ENCODE measurements around the gene CCDC136. TPM values are rescaled to one million over a fixed set of nuclear protein-coding genes. Genes with fewer than 3 reads are reported as not detected.
A peak's percentile ranks its signal among the peaks of the same experiment; 100 is the strongest.

Gene CCDC136
- total and polyA plus RNA-seq, 7 donors = 3.9 to 24.5 (median 14.0) TPM

GRCh38 chr7:128811631-128812430 is 20.1 kb downstream of the CCDC136 start:
- H3K27ac ChIP-seq = no peak overlapping the region

GRCh38 chr7:128812514-128813168 is 20.9 kb downstream of the CCDC136 start:
- intact Hi-C loops (cut with DNase I) = no loop called here
- DNase-seq = peak; percentile 47 to 70
- Histone ChIP-seq H3K27ac (no peak overlapping the region), H3K36me3 (ENCODE audit: insufficient read depth in 1 of 2, low read depth in 1 of 2) (no peaks in the 10 kb centered on the region), H3K4me3 (no peak overlapping the region), H3K9me3 (no peaks in the 10 kb centered on the region), H3K27me3 (ENCODE audit: insufficient read depth in 3 of 3, low read length in 2 of 3) (no peaks in the 10 kb centered on the region), H3K4me1 (peaks cover 25% of the 10 kb centered on the region)
- ATAC-seq = peak in 3 of 4 donors; percentile 43 to 74 (median 68)
- TF ChIP-seq, protein P1, sequence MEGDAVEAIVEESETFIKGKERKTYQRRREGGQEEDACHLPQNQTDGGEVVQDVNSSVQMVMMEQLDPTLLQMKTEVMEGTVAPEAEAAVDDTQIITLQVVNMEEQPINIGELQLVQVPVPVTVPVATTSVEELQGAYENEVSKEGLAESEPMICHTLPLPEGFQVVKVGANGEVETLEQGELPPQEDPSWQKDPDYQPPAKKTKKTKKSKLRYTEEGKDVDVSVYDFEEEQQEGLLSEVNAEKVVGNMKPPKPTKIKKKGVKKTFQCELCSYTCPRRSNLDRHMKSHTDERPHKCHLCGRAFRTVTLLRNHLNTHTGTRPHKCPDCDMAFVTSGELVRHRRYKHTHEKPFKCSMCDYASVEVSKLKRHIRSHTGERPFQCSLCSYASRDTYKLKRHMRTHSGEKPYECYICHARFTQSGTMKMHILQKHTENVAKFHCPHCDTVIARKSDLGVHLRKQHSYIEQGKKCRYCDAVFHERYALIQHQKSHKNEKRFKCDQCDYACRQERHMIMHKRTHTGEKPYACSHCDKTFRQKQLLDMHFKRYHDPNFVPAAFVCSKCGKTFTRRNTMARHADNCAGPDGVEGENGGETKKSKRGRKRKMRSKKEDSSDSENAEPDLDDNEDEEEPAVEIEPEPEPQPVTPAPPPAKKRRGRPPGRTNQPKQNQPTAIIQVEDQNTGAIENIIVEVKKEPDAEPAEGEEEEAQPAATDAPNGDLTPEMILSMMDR (IDR thresholded peaks at IDR 0.05) = no peak
- WGBS, 3 donors = 37 to 53% (median 40%) methylated on average over 11 of the region's 11 CpGs

More at GRCh38 chr7:128811631-128812430, 20.1 kb downstream of the CCDC136 start:
- intact Hi-C loops (cut with DNase I) = no loop called here
- Histone ChIP-seq H3K27me3 (ENCODE audit: insufficient read depth in 3 of 3, low read length in 2 of 3) (no peaks in the 10 kb centered on the region), H3K4me3 (no peak overlapping the region), H3K9me3 (no peaks in the 10 kb centered on the region), H3K4me1 (peaks cover 25% of the 10 kb centered on the region), H3K36me3 (ENCODE audit: insufficient read depth in 1 of 2, low read depth in 1 of 2) (no peaks in the 10 kb centered on the region)
- TF ChIP-seq, protein P1 (IDR thresholded peaks at IDR 0.05) = no peak
- DNase-seq (no peak), ATAC-seq (peak in 2 of 4 donors; percentile 17 to 59)
- WGBS, 3 donors = 88 to 95% (median 88%) methylated on average over 11 of the region's 11 CpGs

DNA sequence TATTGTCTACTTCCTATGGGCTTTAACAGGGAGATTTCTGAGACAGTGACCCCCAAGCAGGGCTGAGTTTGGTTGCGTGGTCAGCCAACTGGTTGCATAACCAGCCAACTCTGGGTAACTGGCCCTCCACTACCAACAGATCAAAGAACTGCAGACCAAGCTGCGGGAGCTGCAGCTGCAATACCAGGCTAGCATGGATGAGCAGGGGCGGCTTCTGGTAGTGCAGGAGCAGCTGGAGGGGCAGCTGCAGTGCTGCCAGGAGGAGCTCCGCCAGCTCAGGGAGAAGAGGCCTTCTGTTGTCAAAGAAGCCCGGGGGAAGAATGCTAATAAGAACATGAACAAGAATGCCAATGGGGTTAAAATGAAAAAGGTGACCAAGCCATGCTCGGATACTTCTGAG is 22.7 kb downstream of the CCDC136 start:
- TF ChIP-seq, protein P1 (IDR thresholded peaks at IDR 0.05) = no peak
- Histone ChIP-seq H3K4me3 (no peak overlapping the region), H3K27ac (no peak overlapping the region), H3K9me3 (no peaks in the 10 kb centered on the region), H3K4me1 (peaks cover 29% of the 10 kb centered on the region), H3K36me3 (ENCODE audit: insufficient read depth in 1 of 2, low read depth in 1 of 2) (no peaks in the 10 kb centered on the region), H3K27me3 (ENCODE audit: insufficient read depth in 3 of 3, low read length in 2 of 3) (no peaks in the 10 kb centered on the region)
- no peak for ATAC-seq
- intact Hi-C loops (cut with DNase I) = no loop called here
- WGBS, 3 donors = 67 to 86% (median 68%) methylated on average over 6 of the region's 6 CpGs
- no peak for DNase-seq

GRCh38 chr7:128815289-128815942 is 23.6 kb downstream of the CCDC136 start:
- DNase-seq (no peak), ATAC-seq (no peak)
- intact Hi-C loops (cut with DNase I) = no loop called here
- no peaks in the 10 kb centered on the region for H3K36me3 ChIP-seq (ENCODE audit: insufficient read depth in 1 of 2, low read depth in 1 of 2)
- H3K4me1 ChIP-seq = peaks cover 29% of the 10 kb centered on the region
- 91 to 95% (median 94%) methylated on average over 7 of the region's 7 CpGs for WGBS, 3 donors
- TF ChIP-seq, protein P1 (IDR thresholded peaks at IDR 0.05) = no peak
- no peak overlapping the region for H3K4me3 ChIP-seq
- no peaks in the 10 kb centered on the region for H3K27me3 ChIP-seq (ENCODE audit: insufficient read depth in 3 of 3, low read length in 2 of 3)
- H3K9me3 ChIP-seq = no peaks in the 10 kb centered on the region
- no peak overlapping the region for H3K27ac ChIP-seq

Measured in psoas muscle (tissue), 8 donors.